Left lung (tissue), 10 donors: ENCODE measurements around the gene SERPINE1. TPM values are rescaled to one million over a fixed set of nuclear protein-coding genes. Genes with fewer than 3 reads are reported as not detected.

ENCODE experiments used
- ATAC-seq: fragments of 200-7000 bp; cut with Tn5 transposase; one replicate; pipeline ENCODE4 v1.9.1; 2020; ENCODE audit warnings: moderate library complexity
- DNase-seq, 4 donors: peaks; one replicate each; pipeline ENCODE4 v3.0.0-alpha.2; 2013 to 2020
- H3K27ac ChIP-seq, 2 donors: fragments of 200-600 bp; sonication (generic) in 1 of 2; one replicate each; pipeline versions ENCODE4 v1.5.0 to v1.8.0; 2020 to 2021
- H3K27me3 ChIP-seq, 2 donors: fragments of 200-600 bp; sonication (generic) in 1 of 2; one replicate each; pipeline versions ENCODE4 v1.5.0 to v1.8.0; 2020 to 2021
- H3K36me3 ChIP-seq, 2 donors: fragments of 200-600 bp; sonication (generic) in 1 of 2; one replicate each; pipeline versions ENCODE4 v1.5.0 to v1.8.0; 2020 to 2021
- H3K4me1 ChIP-seq, 2 donors: fragments of 200-600 bp; one replicate each; pipeline ENCODE4 v1.8.0; 2021
- H3K4me3 ChIP-seq, 2 donors: fragments of 200-600 bp; sonication (generic) in 1 of 2; one replicate each; pipeline versions ENCODE4 v1.5.0 to v1.8.0; 2020 to 2021; ENCODE audit warnings: mild to moderate bottlenecking in 1 of 2
- H3K9me3 ChIP-seq, 2 donors: fragments of 200-600 bp; sonication (generic) in 1 of 2; one replicate each; pipeline versions ENCODE4 v1.5.0 to v1.8.0; 2020 to 2021
- intact Hi-C, 2 donors: fragments of 100-400 bp; cut with DNase I; formaldehyde crosslinking; loops; one replicate each; pipeline versions ENCODE4 v1.11.2 to v1.14.2; 2022
- polyA plus RNA-seq, 6 donors: library from polyadenylated mRNA; unstranded; fragments of 120-200 nt; gene quantifications; one replicate each; pipeline ENCODE4 v1.2.1, GENCODE V29; 2013; ENCODE audit not compliant: insufficient read length in 6 of 6
- total RNA-seq, 2 donors: library from RNA; stranded (reverse); fragmentation: NEBNext Ultra II Directional; extraction: Animal tissue kit (Norgen Biotek cat#: 25700); gene quantifications; one replicate each; pipeline ENCODE4 v1.2.1, GENCODE V29; 2021
- TF ChIP-seq, protein P1 (sequence below), 2 donors: fragments of 200-600 bp; sonication (generic) in 1 of 2; IDR thresholded peaks; one replicate each; pipeline versions ENCODE4 v1.5.0 to v1.8.0; 2021; ENCODE audit warnings: antibody characterized with exemption in 2 of 2
- donor health status: DM: no; HTN: yes; CAD: no.
- donor health status: DM: no; HTN: no; CAD: no.

SERPINE1 gene
- total and polyA plus RNA-seq, 8 donors = 2.5 to 80.5 (median 3.9) TPM

GRCh38 chr7:101085162-101085964, 41.5 kb upstream of the SERPINE1 start, which contains the start of gene TRIM56:
Gene TRIM56, plus strand, starts transcription at chr7:101085481. Its CDS starts 1,832 bp downstream, at chr7:101087313.
- intact Hi-C loops = loop anchor here in 1 of 2 donors (10.0 kb wide), 1 partner anchor 49 kb away; no protein-coding TSS in a partner anchor
- TF ChIP-seq, protein P1, sequence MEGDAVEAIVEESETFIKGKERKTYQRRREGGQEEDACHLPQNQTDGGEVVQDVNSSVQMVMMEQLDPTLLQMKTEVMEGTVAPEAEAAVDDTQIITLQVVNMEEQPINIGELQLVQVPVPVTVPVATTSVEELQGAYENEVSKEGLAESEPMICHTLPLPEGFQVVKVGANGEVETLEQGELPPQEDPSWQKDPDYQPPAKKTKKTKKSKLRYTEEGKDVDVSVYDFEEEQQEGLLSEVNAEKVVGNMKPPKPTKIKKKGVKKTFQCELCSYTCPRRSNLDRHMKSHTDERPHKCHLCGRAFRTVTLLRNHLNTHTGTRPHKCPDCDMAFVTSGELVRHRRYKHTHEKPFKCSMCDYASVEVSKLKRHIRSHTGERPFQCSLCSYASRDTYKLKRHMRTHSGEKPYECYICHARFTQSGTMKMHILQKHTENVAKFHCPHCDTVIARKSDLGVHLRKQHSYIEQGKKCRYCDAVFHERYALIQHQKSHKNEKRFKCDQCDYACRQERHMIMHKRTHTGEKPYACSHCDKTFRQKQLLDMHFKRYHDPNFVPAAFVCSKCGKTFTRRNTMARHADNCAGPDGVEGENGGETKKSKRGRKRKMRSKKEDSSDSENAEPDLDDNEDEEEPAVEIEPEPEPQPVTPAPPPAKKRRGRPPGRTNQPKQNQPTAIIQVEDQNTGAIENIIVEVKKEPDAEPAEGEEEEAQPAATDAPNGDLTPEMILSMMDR (IDR thresholded peaks at IDR 0.05) = no peak
- peak; percentile 78 to 96 (median 91) for DNase-seq
- H3K9me3 ChIP-seq = no peaks in the 10 kb centered on the region
- peak within 1 kb of the TSS; percentile 49 to 86 for H3K4me3 ChIP-seq
- H3K36me3 ChIP-seq = peaks cover 0 to 34% of the 10 kb centered on the region in 2 donors
- H3K27ac ChIP-seq = peak within 1 kb of the TSS; percentile 93 to 94
- H3K27me3 ChIP-seq = no peaks in the 10 kb centered on the region
- ATAC-seq = peak; percentile 96
- H3K4me1 ChIP-seq = peaks cover 9 to 52% of the 10 kb centered on the region in 2 donors

DNA sequence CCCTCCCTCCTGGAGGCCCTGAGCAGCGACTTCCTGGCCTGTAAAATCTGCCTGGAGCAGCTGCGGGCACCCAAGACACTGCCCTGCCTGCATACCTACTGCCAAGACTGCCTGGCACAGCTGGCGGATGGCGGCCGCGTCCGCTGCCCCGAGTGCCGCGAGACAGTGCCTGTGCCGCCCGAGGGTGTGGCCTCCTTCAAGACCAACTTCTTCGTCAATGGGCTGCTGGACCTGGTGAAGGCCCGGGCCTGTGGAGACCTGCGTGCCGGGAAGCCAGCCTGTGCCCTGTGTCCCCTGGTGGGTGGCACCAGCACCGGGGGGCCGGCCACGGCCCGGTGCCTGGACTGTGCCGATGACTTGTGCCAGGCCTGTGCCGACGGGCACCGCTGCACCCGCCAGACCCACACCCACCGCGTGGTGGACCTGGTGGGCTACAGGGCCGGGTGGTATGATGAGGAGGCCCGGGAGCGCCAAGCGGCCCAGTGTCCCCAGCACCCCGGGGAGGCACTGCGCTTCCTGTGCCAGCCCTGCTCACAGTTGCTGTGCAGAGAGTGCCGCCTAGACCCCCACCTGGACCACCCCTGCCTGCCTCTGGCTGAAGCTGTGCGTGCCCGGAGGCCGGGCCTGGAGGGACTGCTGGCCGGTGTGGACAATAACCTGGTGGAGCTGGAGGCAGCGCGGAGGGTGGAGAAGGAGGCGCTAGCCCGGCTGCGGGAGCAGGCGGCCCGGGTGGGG, 39.4 kb upstream of the SERPINE1 start:
- DNase-seq = no peak

DNA sequence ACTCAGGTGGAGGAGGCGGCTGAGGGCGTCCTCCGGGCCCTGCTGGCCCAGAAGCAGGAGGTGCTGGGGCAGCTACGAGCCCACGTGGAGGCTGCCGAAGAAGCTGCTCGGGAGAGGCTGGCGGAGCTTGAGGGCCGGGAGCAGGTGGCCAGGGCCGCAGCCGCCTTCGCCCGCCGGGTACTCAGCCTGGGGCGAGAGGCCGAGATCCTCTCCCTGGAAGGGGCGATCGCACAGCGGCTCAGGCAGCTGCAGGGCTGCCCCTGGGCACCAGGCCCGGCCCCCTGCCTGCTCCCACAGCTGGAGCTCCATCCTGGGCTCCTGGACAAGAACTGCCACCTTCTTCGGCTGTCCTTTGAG, 38.9 kb upstream of the SERPINE1 start:
- no peak overlapping the region for H3K27ac ChIP-seq
- peaks cover 9 to 52% of the 10 kb centered on the region in 2 donors for H3K4me1 ChIP-seq
- peaks cover 0 to 45% of the 10 kb centered on the region in 2 donors for H3K36me3 ChIP-seq
- ATAC-seq (no peak), DNase-seq (peak in 1 of 4 donors; percentile 71)
- TF ChIP-seq, protein P1 (IDR thresholded peaks at IDR 0.05) = no peak
- intact Hi-C loops = loop anchor here in 1 of 2 donors (10.0 kb wide), 1 partner anchor 47 kb away; no protein-coding TSS in a partner anchor
- no peaks in the 10 kb centered on the region for H3K27me3 ChIP-seq
- H3K4me3 ChIP-seq = no peak overlapping the region
- H3K9me3 ChIP-seq = no peaks in the 10 kb centered on the region

More for the DNA sequence above, 39.4 kb upstream of the SERPINE1 start:
- Histone ChIP-seq H3K9me3 (no peaks in the 10 kb centered on the region), H3K36me3 (peaks cover 0 to 45% of the 10 kb centered on the region in 2 donors), H3K4me3 (peak overlapping the region in 1 of 2 donors; percentile 86), H3K27ac (peak overlapping the region in 1 of 2 donors; percentile 93), H3K4me1 (peaks cover 9 to 52% of the 10 kb centered on the region in 2 donors), H3K27me3 (no peaks in the 10 kb centered on the region)
- ATAC-seq = no peak
- TF ChIP-seq, protein P1 (IDR thresholded peaks at IDR 0.05) = no peak
- intact Hi-C loops = loop anchor here in 1 of 2 donors (10.0 kb wide), 1 partner anchor 47 kb away; no protein-coding TSS in a partner anchor

- no peak for ATAC-seq
- Histone ChIP-seq H3K4me1 (peaks cover 9 to 58% of the 10 kb centered on the region in 2 donors), H3K27me3 (no peaks in the 10 kb centered on the region), H3K36me3 (peaks cover 0 to 45% of the 10 kb centered on the region in 2 donors), H3K4me3 (no peak overlapping the region), H3K9me3 (no peaks in the 10 kb centered on the region), H3K27ac (no peak overlapping the region)
- intact Hi-C loops = loop anchor here in 1 of 2 donors (10.0 kb wide), 1 partner anchor 46 kb away; no protein-coding TSS in a partner anchor
- TF ChIP-seq, protein P1 (IDR thresholded peaks at IDR 0.05) = no peak
- DNase-seq = no peak
These were observed 37.9 kb upstream of the SERPINE1 start for GRCh38 chr7:101088858-101089529.
